Smooth muscle cell (in vitro differentiated cells): ENCODE results near the gene OMP. TPM values are rescaled to one million over a fixed set of nuclear protein-coding genes. Genes with fewer than 3 reads are reported as not detected.

ENCODE experiments used
- DNase-seq: peaks from one replicate; lab custom pipeline; 2025; ENCODE audit not compliant: unreplicated experiment; lab: John Stamatoyannopoulos, UW
- H2AFZ ChIP-seq: fragments of 200-600 bp; sonication (generic); 2 replicates; pipeline ENCODE4 v1.6.0; 2016; ENCODE audit warnings: antibody characterized with exemption, low read depth, mild to moderate bottlenecking
- H3F3A ChIP-seq: fragments of 200-600 bp; sonication (generic); 2 replicates; pipeline ENCODE4 v1.6.0; 2017; ENCODE audit warnings: antibody characterized with exemption, low read depth
- H3K27ac ChIP-seq: fragments of 200-600 bp; sonication (generic); 2 replicates; pipeline ENCODE4 v1.5.1; 2016; ENCODE audit warnings: low read depth, mild to moderate bottlenecking
- H3K27me3 ChIP-seq: fragments of 200-600 bp; sonication (generic); 2 replicates; pipeline ENCODE4 v1.6.1; 2016; ENCODE audit warnings: low read depth, mild to moderate bottlenecking
- H3K36me3 ChIP-seq: fragments of 200-600 bp; sonication (generic); 2 replicates; pipeline ENCODE4 v1.5.1; 2016; ENCODE audit warnings: low read depth
- H3K4me1 ChIP-seq: fragments of 200-600 bp; sonication (generic); 2 replicates; pipeline ENCODE4 v1.5.1; 2016; ENCODE audit warnings: low read depth
- H3K4me2 ChIP-seq: fragments of 200-600 bp; sonication (generic); 2 replicates; pipeline ENCODE4 v1.6.0; 2016; ENCODE audit warnings: mild to moderate bottlenecking
- H3K4me3 ChIP-seq: fragments of 200-600 bp; sonication (generic); 2 replicates; pipeline ENCODE4 v1.5.1; 2016; ENCODE audit warnings: mild to moderate bottlenecking
- H3K79me2 ChIP-seq: fragments of 200-600 bp; sonication (generic); 2 replicates; pipeline ENCODE4 v1.6.0; 2016; ENCODE audit warnings: low read depth, mild to moderate bottlenecking
- H3K9ac ChIP-seq: fragments of 200-600 bp; sonication (generic); 2 replicates; pipeline ENCODE4 v1.6.0; 2016; ENCODE audit warnings: low read depth
- H3K9me3 ChIP-seq: fragments of 200-600 bp; sonication (generic); replicated peaks from 2 replicates; pipeline ENCODE4 v1.5.1; 2016; ENCODE audit warnings: low read depth
- H4K20me1 ChIP-seq: fragments of 200-600 bp; sonication (generic); 2 replicates; pipeline ENCODE4 v1.6.0; 2016; ENCODE audit warnings: low read depth
- CTCF ChIP-seq: fragments of 200-600 bp; sonication (generic); IDR thresholded peaks from 2 replicates; pipeline ENCODE4 v1.5.1; 2017; ENCODE audit warnings: borderline replicate concordance, mild to moderate bottlenecking, antibody characterized with exemption; ENCODE audit not compliant: insufficient read depth, poor library complexity, severe bottlenecking
- WGBS: methylation state at CpG from one replicate; pipeline ENCODE4 v1.1.7; 2016; ENCODE audit warnings: low lambda C conversion rate; 5-methylcytosine and 5-hydroxymethylcytosine counted together
- polyA plus RNA-seq: library from polyadenylated mRNA; unstranded; fragments of >200 nt; fragmentation: Nextera tagmentation; extraction: Ambion mirVana; gene quantifications from 2 replicates; pipeline ENCODE4 v1.2.1, GENCODE V29; 2016
- total RNA-seq: library from RNA; depleted of rRNA; stranded (reverse); fragments of >200 nt; gene quantifications from 2 replicates; pipeline ENCODE4 v1.2.3, GENCODE V29; 2014

OMP gene
- total and polyA plus RNA-seq, 2 experiments from 2014 or later, result not detected

- Histone ChIP-seq H3K9ac (no peak overlapping the region), H3K36me3 (no peaks in the 10 kb centered on the region), H3K27me3 (no peaks in the 10 kb centered on the region), H3K27ac (no peak overlapping the region), H2AFZ (no peak overlapping the region), H3K4me1 (no peaks in the 10 kb centered on the region), H4K20me1 (peaks cover 8% of the 10 kb centered on the region), H3K9me3 (no peaks in the 10 kb centered on the region), H3F3A (no peaks in the 10 kb centered on the region), H3K4me3 (no peak overlapping the region), H3K4me2 (no peak overlapping the region), H3K79me2 (no peaks in the 10 kb centered on the region)
- no peak for DNase-seq
- 94% methylated on average over 2 of the region's 2 CpGs for WGBS
- no peak for TF ChIP-seq CTCF
Measured at GRCh38 chr11:77103319-77103718, 679 bp downstream of the OMP start.

- H3K36me3 ChIP-seq, result no peaks in the 10 kb centered on the region
- no peak for TF ChIP-seq CTCF
- peaks cover 8% of the 10 kb centered on the region for H4K20me1 ChIP-seq
- H3K4me2 ChIP-seq, result no peak overlapping the region
- no peaks in the 10 kb centered on the region for H3F3A ChIP-seq
- no peak overlapping the region for H3K27ac ChIP-seq
- no peaks in the 10 kb centered on the region for H3K27me3 ChIP-seq
- DNase-seq, result no peak
- H2AFZ ChIP-seq, result no peak overlapping the region
- 52% methylated on average over 8 of the region's 8 CpGs for WGBS
- H3K79me2 ChIP-seq, result no peaks in the 10 kb centered on the region
- no peak overlapping the region for H3K4me3 ChIP-seq
- no peaks in the 10 kb centered on the region for H3K9me3 ChIP-seq
- H3K9ac ChIP-seq, result no peak overlapping the region
- H3K4me1 ChIP-seq, result no peaks in the 10 kb centered on the region
Measured at GRCh38 chr11:77104727-77105126, 2.1 kb downstream of the OMP start.

GRCh38 chr11:77106321-77106720 lies 3.7 kb downstream of the OMP start:
- H3K36me3 ChIP-seq, result no peaks in the 10 kb centered on the region
- H3K79me2 ChIP-seq, result no peaks in the 10 kb centered on the region
- H3K9ac ChIP-seq, result no peak overlapping the region
- no peak for TF ChIP-seq CTCF
- no peak overlapping the region for H3K27ac ChIP-seq
- no peak for DNase-seq
- no peak overlapping the region for H3K4me3 ChIP-seq
- peaks cover 8% of the 10 kb centered on the region for H4K20me1 ChIP-seq
- WGBS, result 91% methylated on average over 7 of the region's 7 CpGs
- no peaks in the 10 kb centered on the region for H3K27me3 ChIP-seq
- H3F3A ChIP-seq, result no peaks in the 10 kb centered on the region
- H2AFZ ChIP-seq, result no peak overlapping the region
- H3K9me3 ChIP-seq, result no peaks in the 10 kb centered on the region
- no peaks in the 10 kb centered on the region for H3K4me1 ChIP-seq
- no peak overlapping the region for H3K4me2 ChIP-seq

GRCh38 chr11:77106759-77107158 lies 4.1 kb downstream of the OMP start:
- Histone ChIP-seq H3K4me3 (no peak overlapping the region), H3K4me2 (no peak overlapping the region), H3K4me1 (no peaks in the 10 kb centered on the region), H3K36me3 (no peaks in the 10 kb centered on the region), H3K9me3 (no peaks in the 10 kb centered on the region), H3K27me3 (no peaks in the 10 kb centered on the region), H2AFZ (no peak overlapping the region), H3K9ac (no peak overlapping the region), H3K27ac (no peak overlapping the region), H3F3A (no peaks in the 10 kb centered on the region), H4K20me1 (peaks cover 8% of the 10 kb centered on the region), H3K79me2 (no peaks in the 10 kb centered on the region)
- WGBS, result 96% methylated on average over 13 of the region's 13 CpGs
- no peak for TF ChIP-seq CTCF
- DNase-seq, result no peak
